GM06990 (cell line): ENCODE measurements around the gene TSPO.

Source experiments
- DNase-seq: peaks from one replicate; pipeline ENCODE4 v3.0.0-alpha.2; 2011; ENCODE audit not compliant: insufficient read length; ENCODE audit errors: extremely low read depth
- H3K27me3 ChIP-seq: replicated peaks from 2 replicates; pipeline ENCODE4 v1.6.0; 2011; ENCODE audit warnings: low read length; ENCODE audit not compliant: control insufficient read depth, insufficient read depth
- H3K36me3 ChIP-seq: 2 replicates; pipeline ENCODE4 v1.5.1; 2011; ENCODE audit warnings: low read length; ENCODE audit not compliant: control insufficient read depth, insufficient read depth
- H3K4me3 ChIP-seq: replicated peaks from 2 replicates; pipeline ENCODE4 v1.5.1; 2011; ENCODE audit warnings: low read depth, mild to moderate bottlenecking, control low read depth, low read length
- CTCF ChIP-seq: IDR thresholded peaks from 2 replicates; pipeline ENCODE4 v1.5.1; 2011; ENCODE audit warnings: low read length, control low read depth, mild to moderate bottlenecking, inconsistent platforms; ENCODE audit not compliant: insufficient read depth, poor library complexity, severe bottlenecking

The TSPO gene

GRCh38 chr22:43128928-43129424 is 22.4 kb upstream of the TSPO start:
- no peak for DNase-seq
- H3K4me3 ChIP-seq, result no peak overlapping the region
- no peak for TF ChIP-seq CTCF
- H3K36me3 ChIP-seq, result peaks cover 7% of the 10 kb centered on the region
- no peaks in the 10 kb centered on the region for H3K27me3 ChIP-seq

GRCh38 chr22:43129426-43130425 is 21.6 kb upstream of the TSPO start:
- peaks cover 12% of the 10 kb centered on the region for H3K36me3 ChIP-seq
- no peak for TF ChIP-seq CTCF
- H3K4me3 ChIP-seq, result no peak overlapping the region
- DNase-seq, result no peak
- H3K27me3 ChIP-seq, result no peaks in the 10 kb centered on the region

DNA sequence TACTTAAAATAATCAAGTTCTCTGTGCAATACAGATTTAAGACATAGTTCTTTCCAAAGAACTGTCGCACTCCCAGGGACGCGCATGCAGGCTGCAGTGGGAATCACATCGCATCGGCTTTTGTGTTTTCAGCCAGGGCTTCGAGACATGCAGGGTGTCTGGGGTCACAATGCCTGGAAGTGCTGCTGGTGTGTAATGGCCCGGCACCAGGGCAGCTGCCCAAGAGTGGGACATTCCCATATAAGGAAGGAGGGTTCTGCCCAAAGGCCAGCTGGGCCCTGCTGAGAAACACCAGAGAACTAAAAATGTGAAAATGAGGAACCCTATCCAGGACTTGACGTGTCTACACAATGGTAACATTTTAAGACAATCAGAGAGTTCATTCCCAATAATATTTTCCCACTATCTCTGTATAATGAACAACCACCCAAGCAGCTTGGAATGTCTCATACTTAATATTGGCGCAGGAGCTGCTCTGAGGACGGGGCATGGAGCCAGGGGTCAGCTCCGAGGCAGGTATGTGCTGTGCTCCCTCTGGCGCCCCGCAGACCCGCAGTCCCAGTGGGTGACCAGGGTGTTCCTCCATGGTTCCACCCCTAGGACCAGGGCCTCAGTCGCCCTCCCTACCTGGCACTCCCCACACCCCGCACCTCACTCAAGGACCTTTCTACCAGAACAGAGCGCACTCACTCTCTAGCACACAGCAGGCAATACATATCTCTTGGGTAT is 19.4 kb upstream of the TSPO start:
- Histone ChIP-seq H3K27me3 (no peaks in the 10 kb centered on the region), H3K4me3 (no peak overlapping the region), H3K36me3 (peaks cover 20% of the 10 kb centered on the region)
- no peak for DNase-seq
- no peak for TF ChIP-seq CTCF

DNA sequence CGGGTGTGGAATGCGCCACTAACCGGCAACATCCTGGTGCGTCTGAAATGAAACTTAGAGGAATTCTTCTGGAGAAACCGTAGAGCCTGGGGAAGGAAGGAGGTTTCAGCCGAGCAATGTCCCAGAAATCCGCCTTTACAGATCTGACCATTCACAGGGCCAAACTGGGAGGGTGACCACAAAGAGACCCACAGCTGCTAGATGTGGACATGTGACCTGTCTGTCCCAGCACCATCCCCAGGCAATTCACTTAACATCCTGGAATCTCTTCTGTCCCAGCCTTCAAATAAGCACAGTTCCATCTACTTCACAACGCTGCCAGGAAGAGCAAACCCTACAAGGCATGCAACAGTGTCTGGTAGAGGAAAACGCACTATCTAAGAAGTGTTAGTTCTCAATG is 18.0 kb upstream of the TSPO start:
- no peak for TF ChIP-seq CTCF
- H3K4me3 ChIP-seq, result no peak overlapping the region
- no peak for DNase-seq
- no peaks in the 10 kb centered on the region for H3K27me3 ChIP-seq
- peaks cover 24% of the 10 kb centered on the region for H3K36me3 ChIP-seq

DNA sequence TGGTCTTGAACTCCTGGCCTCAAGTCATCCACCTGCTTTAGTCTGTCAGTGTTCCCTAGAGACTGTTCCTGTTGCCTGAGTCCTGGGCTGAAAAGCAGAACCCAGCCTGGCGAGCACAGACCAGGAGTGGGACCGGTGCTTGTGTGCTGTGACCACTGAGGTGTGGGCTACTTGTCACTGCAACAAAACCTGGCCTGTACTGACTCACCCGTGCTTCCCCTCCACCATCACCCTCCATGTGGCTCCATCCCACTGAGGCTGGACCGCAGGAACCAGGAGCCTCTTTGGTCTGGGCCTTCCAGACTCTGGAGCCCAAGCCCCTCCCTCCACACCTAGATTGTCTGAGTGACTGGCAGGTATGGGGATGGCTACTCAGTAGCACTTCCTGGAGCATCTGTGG is 16.8 kb upstream of the TSPO start:
- no peaks in the 10 kb centered on the region for H3K27me3 ChIP-seq
- H3K36me3 ChIP-seq, result peaks cover 26% of the 10 kb centered on the region
- no peak overlapping the region for H3K4me3 ChIP-seq
- DNase-seq, result no peak
- TF ChIP-seq CTCF, result no peak
